Measurements from ENCODE around the gene BCL3.

Gene BCL3

DNA sequence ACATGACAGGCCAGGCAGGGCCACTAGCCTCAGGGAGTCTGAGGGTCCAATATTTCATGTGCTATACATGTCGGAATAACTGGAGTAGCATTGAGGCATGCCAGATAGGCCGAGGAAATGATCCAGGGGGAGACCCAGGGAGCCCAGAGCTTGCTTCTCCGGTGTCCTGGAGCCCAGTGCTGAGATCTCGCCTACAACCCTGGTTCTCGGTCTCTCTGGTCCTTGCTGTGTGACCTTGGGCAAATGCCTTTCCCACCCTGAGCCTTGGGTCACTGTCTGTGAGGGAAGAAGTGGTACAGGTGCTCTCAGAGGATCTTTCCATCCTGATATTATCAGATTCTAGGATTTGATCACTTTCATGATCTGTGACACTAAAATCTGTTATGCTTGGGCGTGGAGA is 40.5 kb downstream of the BCL3 start:
- TF ChIP-seq CTCF (conservative IDR thresholded peaks at IDR 0.05; ENCODE audit: low read depth, low read length): no peak
- no peaks in the 10 kb centered on the region for H4K20me1 ChIP-seq (ENCODE audit: insufficient read depth)
- no peaks in the 10 kb centered on the region for H3K27me3 ChIP-seq (ENCODE audit: insufficient read depth, low read depth)
- no peak overlapping the region for H2AFZ ChIP-seq (ENCODE audit: low read depth)
- no peaks in the 10 kb centered on the region for H3K36me3 ChIP-seq (ENCODE audit: insufficient read depth)
- no peaks in the 10 kb centered on the region for H3K79me2 ChIP-seq (ENCODE audit: insufficient read depth, low read depth)
- peaks cover 3% of the 10 kb centered on the region for H3K4me1 ChIP-seq (ENCODE audit: low read depth, poor library complexity, severe bottlenecking)
- H3K4me3 ChIP-seq (IDR thresholded peaks at IDR 0.05; ENCODE audit: insufficient read depth, low read depth, low read length): no peak overlapping the region
- no peak overlapping the region for H3K27ac ChIP-seq
- H3K9ac ChIP-seq: no peak overlapping the region
- H3K4me2 ChIP-seq: no peak overlapping the region

DNA sequence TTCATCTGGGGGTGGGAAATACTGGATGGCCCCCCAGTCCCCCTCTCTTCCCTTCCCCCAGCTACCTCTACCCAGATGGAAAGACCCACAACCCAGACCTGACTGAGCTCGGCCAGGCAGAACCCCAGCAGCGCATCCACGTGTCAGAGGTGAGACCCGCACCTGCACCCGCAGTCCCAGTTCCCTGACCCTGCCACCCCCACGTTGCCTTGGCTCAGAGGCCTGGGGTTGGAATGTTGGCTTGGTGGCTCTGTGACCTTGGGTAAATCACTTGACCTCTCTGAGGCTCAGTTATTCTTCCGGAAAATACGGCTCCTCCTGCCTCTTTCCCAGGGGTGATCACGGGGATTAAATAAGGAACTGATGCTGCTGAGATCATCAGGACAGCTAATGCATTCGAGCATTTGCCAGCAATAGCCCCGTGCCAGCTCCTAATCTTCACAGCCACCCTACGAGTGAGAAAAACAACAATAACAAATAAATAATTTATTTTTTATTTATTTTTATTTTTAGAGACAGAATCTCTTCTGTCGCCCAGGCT is 41.5 kb downstream of the BCL3 start:
- Histone ChIP-seq H3K4me3 (IDR thresholded peaks at IDR 0.05; ENCODE audit: insufficient read depth, low read depth, low read length) (no peak overlapping the region), H3K9ac (no peak overlapping the region), H3K4me1 (ENCODE audit: low read depth, poor library complexity, severe bottlenecking) (no peaks in the 10 kb centered on the region), H2AFZ (ENCODE audit: low read depth) (no peak overlapping the region), H4K20me1 (ENCODE audit: insufficient read depth) (no peaks in the 10 kb centered on the region), H3K27ac (no peak overlapping the region), H3K79me2 (ENCODE audit: insufficient read depth, low read depth) (no peaks in the 10 kb centered on the region), H3K27me3 (ENCODE audit: insufficient read depth, low read depth) (no peaks in the 10 kb centered on the region), H3K4me2 (no peak overlapping the region), H3K36me3 (ENCODE audit: insufficient read depth) (no peaks in the 10 kb centered on the region)
- no peak for TF ChIP-seq CTCF (conservative IDR thresholded peaks at IDR 0.05; ENCODE audit: low read depth, low read length)

DNA sequence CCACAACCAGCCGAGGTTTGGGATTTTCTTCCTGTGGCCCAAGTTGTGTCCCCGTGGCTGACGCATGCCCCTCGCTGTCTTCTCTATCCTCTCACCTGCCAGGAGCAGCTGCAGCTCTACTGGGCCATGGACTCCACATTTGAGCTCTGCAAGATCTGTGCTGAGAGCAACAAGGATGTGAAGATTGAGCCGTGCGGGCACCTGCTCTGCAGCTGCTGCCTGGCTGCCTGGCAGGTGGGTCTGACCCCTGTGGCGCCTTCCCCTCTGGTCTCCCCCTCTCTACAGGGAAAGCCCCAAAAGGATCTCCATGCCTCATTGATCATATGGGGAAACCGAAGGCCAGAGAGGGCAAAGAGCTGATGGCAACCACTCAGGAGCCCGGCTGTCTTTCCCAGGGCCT is 43.8 kb downstream of the BCL3 start:
- Histone ChIP-seq H3K4me1 (ENCODE audit: low read depth, poor library complexity, severe bottlenecking) (no peaks in the 10 kb centered on the region), H3K79me2 (ENCODE audit: insufficient read depth, low read depth) (no peaks in the 10 kb centered on the region), H3K36me3 (ENCODE audit: insufficient read depth) (no peaks in the 10 kb centered on the region), H3K4me2 (no peak overlapping the region), H3K9ac (no peak overlapping the region), H2AFZ (ENCODE audit: low read depth) (no peak overlapping the region), H3K4me3 (IDR thresholded peaks at IDR 0.05; ENCODE audit: insufficient read depth, low read depth, low read length) (no peak overlapping the region), H3K27me3 (ENCODE audit: insufficient read depth, low read depth) (no peaks in the 10 kb centered on the region), H4K20me1 (ENCODE audit: insufficient read depth) (no peaks in the 10 kb centered on the region), H3K27ac (no peak overlapping the region)
- no peak for TF ChIP-seq CTCF (conservative IDR thresholded peaks at IDR 0.05; ENCODE audit: low read depth, low read length)

GRCh38 chr19:44794610-44795009 is 46.1 kb downstream of the BCL3 start:
- no peak overlapping the region for H2AFZ ChIP-seq (ENCODE audit: low read depth)
- H3K27me3 ChIP-seq (ENCODE audit: insufficient read depth, low read depth): no peaks in the 10 kb centered on the region
- no peak overlapping the region for H3K4me3 ChIP-seq (IDR thresholded peaks at IDR 0.05; ENCODE audit: insufficient read depth, low read depth, low read length)
- no peak overlapping the region for H3K27ac ChIP-seq
- H3K36me3 ChIP-seq (ENCODE audit: insufficient read depth): no peaks in the 10 kb centered on the region
- H3K4me1 ChIP-seq (ENCODE audit: low read depth, poor library complexity, severe bottlenecking): peaks cover 1% of the 10 kb centered on the region
- no peaks in the 10 kb centered on the region for H3K79me2 ChIP-seq (ENCODE audit: insufficient read depth, low read depth)
- H3K9ac ChIP-seq: no peak overlapping the region
- TF ChIP-seq CTCF (conservative IDR thresholded peaks at IDR 0.05; ENCODE audit: low read depth, low read length): no peak
- H4K20me1 ChIP-seq (ENCODE audit: insufficient read depth): no peaks in the 10 kb centered on the region
- H3K4me2 ChIP-seq: no peak overlapping the region
